Measurements from ENCODE around the gene P3H2.
A peak's percentile ranks its signal among the peaks of the same experiment; 100 is the strongest.

DNA sequence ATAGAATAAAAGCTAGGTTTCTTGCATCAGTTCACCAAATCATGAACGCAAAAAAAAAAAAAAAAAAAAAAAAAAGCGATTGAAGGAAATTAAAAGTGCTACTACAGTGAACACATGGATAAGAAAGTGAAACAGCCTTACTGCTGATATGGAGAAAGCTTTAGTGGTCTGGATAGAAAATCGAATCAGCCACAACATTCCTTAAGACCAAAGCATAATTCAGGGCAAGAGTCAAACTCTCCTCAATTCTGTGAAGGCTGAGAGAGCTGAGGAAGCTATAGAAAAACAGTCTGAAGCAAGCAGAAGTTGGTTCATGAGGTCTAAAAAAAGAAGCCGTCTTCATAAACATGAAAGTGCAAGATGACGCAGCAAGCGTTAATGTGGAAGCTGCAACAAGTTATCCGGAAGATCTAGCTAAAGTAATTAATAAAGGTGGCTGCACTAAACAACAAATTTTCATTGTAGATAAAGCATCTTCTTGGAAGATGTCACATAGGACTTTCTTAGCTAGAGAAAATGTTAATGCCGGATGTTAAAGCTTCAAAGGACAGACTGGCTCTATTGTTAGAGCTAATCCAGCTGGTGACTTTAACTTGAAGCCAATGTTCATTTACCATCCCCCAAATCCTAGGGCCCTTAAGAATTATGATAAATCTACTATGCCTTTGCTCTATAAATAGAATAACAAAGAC is 19.2 kb downstream of the P3H2 start:
- TF ChIP-seq SMC3 (IDR thresholded peaks at IDR 0.05; ENCODE audit: low read depth, low read length) (no peak; the same call in 1 of the 2 replicates), USF2 (IDR thresholded peaks at IDR 0.05; ENCODE audit: low read depth, low read length) (no peak), POLR2A (IDR thresholded peaks at IDR 0.05; ENCODE audit: low read depth, low read length) (no peak), NFE2L2 (IDR thresholded peaks at IDR 0.05; ENCODE audit: low read depth, low read length) (no peak), BHLHE40 (IDR thresholded peaks at IDR 0.05; ENCODE audit: low read depth, low read length) (no peak), MAZ (IDR thresholded peaks at IDR 0.05; ENCODE audit: borderline replicate concordance, low read depth, low read length) (no peak), ELK1 (IDR thresholded peaks at IDR 0.05; ENCODE audit: borderline replicate concordance, low read depth, low read length) (no peak), RAD21 (IDR thresholded peaks at IDR 0.05; ENCODE audit: low read length) (no peak), FOS (IDR thresholded peaks at IDR 0.05; ENCODE audit: low read depth, low read length) (peak; percentile 32; the same call in 1 of the 2 replicates), CEBPB (IDR thresholded peaks at IDR 0.05; ENCODE audit: low read depth, low read length) (no peak)
- TF ChIP-seq, protein P1, sequence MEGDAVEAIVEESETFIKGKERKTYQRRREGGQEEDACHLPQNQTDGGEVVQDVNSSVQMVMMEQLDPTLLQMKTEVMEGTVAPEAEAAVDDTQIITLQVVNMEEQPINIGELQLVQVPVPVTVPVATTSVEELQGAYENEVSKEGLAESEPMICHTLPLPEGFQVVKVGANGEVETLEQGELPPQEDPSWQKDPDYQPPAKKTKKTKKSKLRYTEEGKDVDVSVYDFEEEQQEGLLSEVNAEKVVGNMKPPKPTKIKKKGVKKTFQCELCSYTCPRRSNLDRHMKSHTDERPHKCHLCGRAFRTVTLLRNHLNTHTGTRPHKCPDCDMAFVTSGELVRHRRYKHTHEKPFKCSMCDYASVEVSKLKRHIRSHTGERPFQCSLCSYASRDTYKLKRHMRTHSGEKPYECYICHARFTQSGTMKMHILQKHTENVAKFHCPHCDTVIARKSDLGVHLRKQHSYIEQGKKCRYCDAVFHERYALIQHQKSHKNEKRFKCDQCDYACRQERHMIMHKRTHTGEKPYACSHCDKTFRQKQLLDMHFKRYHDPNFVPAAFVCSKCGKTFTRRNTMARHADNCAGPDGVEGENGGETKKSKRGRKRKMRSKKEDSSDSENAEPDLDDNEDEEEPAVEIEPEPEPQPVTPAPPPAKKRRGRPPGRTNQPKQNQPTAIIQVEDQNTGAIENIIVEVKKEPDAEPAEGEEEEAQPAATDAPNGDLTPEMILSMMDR (conservative IDR thresholded peaks at IDR 0.05; ENCODE audit: low read depth, low read length): no peak

Data from IMR-90 (cell line).